SH-SY5Y (cell line): Measurements from ENCODE around the gene TLR9.

Experiments
- GATA2 ChIP-seq: IDR thresholded peaks from 2 replicates; pipeline ENCODE4 v1.6.1; 2011; ENCODE audit warnings: mild to moderate bottlenecking, low read depth, low read length
- GATA3 ChIP-seq: IDR thresholded peaks from 2 replicates; pipeline ENCODE4 v1.6.1; 2011; ENCODE audit warnings: low read depth, mild to moderate bottlenecking, low read length, moderate library complexity

- TF ChIP-seq GATA3 (no peak), GATA2 (no peak)
Measured at GRCh38 chr3:52218026-52218425, 7.4 kb downstream of the TLR9 start.
